OCI-LY1 (cell line): ENCODE data around the gene ANTKMT.

Experiments used
- H2AFZ ChIP-seq: fragments of 200-600 bp; sonication (generic), shearing (Covaris generic); 2 replicates; pipeline ENCODE4 v1.6.0; 2014; ENCODE audit warnings: antibody characterized with exemption, mild to moderate bottlenecking, low read length
- H3F3A ChIP-seq: fragments of 200-600 bp; sonication (generic), shearing (Covaris generic); 2 replicates; pipeline ENCODE4 v1.6.0; 2014; ENCODE audit warnings: mild to moderate bottlenecking, antibody characterized with exemption, low read length, moderate library complexity; ENCODE audit not compliant: insufficient read depth
- H3K27ac ChIP-seq: fragments of 200-600 bp; sonication (generic); 2 replicates; pipeline ENCODE4 v1.5.1; 2014; ENCODE audit warnings: low read length, mixed run types, mild to moderate bottlenecking, low read depth; ENCODE audit not compliant: poor library complexity, severe bottlenecking
- H3K27me3 ChIP-seq: fragments of 200-600 bp; sonication (generic); 2 replicates; pipeline ENCODE4 v1.6.0; 2014; ENCODE audit warnings: antibody characterized with exemption, mild to moderate bottlenecking, low read length, moderate library complexity; ENCODE audit not compliant: insufficient read depth
- H3K36me3 ChIP-seq: fragments of 200-600 bp; sonication (generic); 2 replicates; pipeline ENCODE4 v1.6.1; 2014; ENCODE audit warnings: mild to moderate bottlenecking, antibody characterized with exemption, low read length, moderate library complexity, mixed read lengths; ENCODE audit not compliant: insufficient read depth
- H3K4me1 ChIP-seq: fragments of 200-600 bp; sonication (generic); 2 replicates; pipeline ENCODE4 v1.5.1; 2014; ENCODE audit warnings: mild to moderate bottlenecking, low read length, moderate library complexity; ENCODE audit not compliant: insufficient read depth, severe bottlenecking
- H3K4me2 ChIP-seq: fragments of 200-600 bp; sonication (generic), shearing (Covaris generic); 2 replicates; pipeline ENCODE4 v1.6.1; 2014; ENCODE audit warnings: low read length
- H3K4me3 ChIP-seq: fragments of 200-600 bp; sonication (generic); 2 replicates; pipeline ENCODE4 v1.5.1; 2014; ENCODE audit warnings: low read length, low read depth, mild to moderate bottlenecking, mixed read lengths; ENCODE audit not compliant: poor library complexity, severe bottlenecking
- H3K79me2 ChIP-seq: fragments of 200-600 bp; shearing (Covaris generic); 2 replicates; pipeline ENCODE4 v1.6.1; 2016; ENCODE audit warnings: mixed run types, low read length, mixed read lengths; ENCODE audit not compliant: insufficient read depth
- H3K9ac ChIP-seq: fragments of 200-600 bp; sonication (generic), shearing (Covaris generic); 2 replicates; pipeline ENCODE4 v1.6.1; 2014; ENCODE audit warnings: mild to moderate bottlenecking, low read length, mixed read lengths
- H3K9me2 ChIP-seq: fragments of 200-600 bp; sonication (generic), shearing (Covaris generic); 2 replicates; pipeline ENCODE4 v1.6.1; 2014; ENCODE audit warnings: low read depth, mild to moderate bottlenecking, low read length, mixed read lengths
- H3K9me3 ChIP-seq: fragments of 200-600 bp; shearing (Covaris generic); 2 replicates; pipeline ENCODE4 v1.6.1; 2014; ENCODE audit warnings: low read length, mixed read lengths
- H4K20me1 ChIP-seq: fragments of 200-600 bp; sonication (generic), shearing (Covaris generic); 2 replicates; pipeline ENCODE4 v1.6.0; 2016; ENCODE audit warnings: mild to moderate bottlenecking, low read length; ENCODE audit not compliant: insufficient read depth
- CTCF ChIP-seq: fragments of 200-600 bp; sonication (generic), shearing (Covaris generic); IDR thresholded peaks from 2 replicates; pipeline ENCODE4 v1.5.1; 2017; ENCODE audit warnings: mild to moderate bottlenecking, antibody characterized with exemption, low read length, moderate library complexity, mixed read lengths
- EZH2 ChIP-seq: fragments of 200-600 bp; sonication (generic), shearing (Covaris generic); IDR thresholded peaks from 2 replicates; pipeline ENCODE4 v1.8.0; 2017; ENCODE audit warnings: borderline replicate concordance, mixed run types, mild to moderate bottlenecking, antibody characterized with exemption, low read length, moderate library complexity, mixed read lengths

ANTKMT gene

GRCh38 chr16:725463-726187 lies 4.7 kb downstream of the ANTKMT start:
- Histone ChIP-seq H3K9me2 (no peaks in the 10 kb centered on the region), H3K4me1 (peaks cover 38% of the 10 kb centered on the region), H3K9me3 (no peaks in the 10 kb centered on the region), H3K4me3 (no peak overlapping the region), H3K79me2 (no peaks in the 10 kb centered on the region), H3K27ac (no peak overlapping the region), H3K9ac (no peak overlapping the region; the same call in 1 of the 2 replicates), H3K36me3 (peaks cover 16% of the 10 kb centered on the region), H3F3A (peaks cover 4% of the 10 kb centered on the region; the same call in 1 of the 2 replicates), H4K20me1 (no peaks in the 10 kb centered on the region), H3K27me3 (no peaks in the 10 kb centered on the region), H3K4me2 (peak overlapping the region; percentile 61; the same call in 1 of the 2 replicates), H2AFZ (no peak overlapping the region)
- TF ChIP-seq EZH2 (no peak), CTCF (no peak)

GRCh38 chr16:726188-726437 lies 5.2 kb downstream of the ANTKMT start:
- no peak for TF ChIP-seq CTCF
- TF ChIP-seq EZH2 = no peak
- no peaks in the 10 kb centered on the region for H3K27me3 ChIP-seq
- H3F3A ChIP-seq = peaks cover 4% of the 10 kb centered on the region; the same call in 1 of the 2 replicates
- H3K79me2 ChIP-seq = no peaks in the 10 kb centered on the region
- peak overlapping the region; percentile 53 for H3K4me3 ChIP-seq
- H3K9me3 ChIP-seq = no peaks in the 10 kb centered on the region
- peak overlapping the region; percentile 61 for H3K4me2 ChIP-seq
- H3K4me1 ChIP-seq = peaks cover 38% of the 10 kb centered on the region
- H4K20me1 ChIP-seq = no peaks in the 10 kb centered on the region
- no peak overlapping the region; the same call in 1 of the 2 replicates for H3K9ac ChIP-seq
- no peaks in the 10 kb centered on the region for H3K9me2 ChIP-seq
- no peak overlapping the region for H3K27ac ChIP-seq
- H3K36me3 ChIP-seq = peaks cover 20% of the 10 kb centered on the region
- no peak overlapping the region for H2AFZ ChIP-seq

- Histone ChIP-seq H3K4me1 (peaks cover 34% of the 10 kb centered on the region), H3K36me3 (peaks cover 25% of the 10 kb centered on the region), H3K79me2 (no peaks in the 10 kb centered on the region), H3K9me3 (no peaks in the 10 kb centered on the region), H3F3A (peaks cover 4% of the 10 kb centered on the region; the same call in 1 of the 2 replicates), H3K9me2 (no peaks in the 10 kb centered on the region), H2AFZ (no peak within 1 kb of the TSS), H4K20me1 (no peaks in the 10 kb centered on the region), H3K27me3 (no peaks in the 10 kb centered on the region), H3K9ac (peak within 1 kb of the TSS; percentile 92), H3K4me2 (peak within 1 kb of the TSS; percentile 95), H3K4me3 (peak within 1 kb of the TSS; percentile 93), H3K27ac (peak within 1 kb of the TSS; percentile 33)
- TF ChIP-seq EZH2 (no peak), CTCF (no peak)
Measured at GRCh38 chr16:726438-727290, 5.7 kb downstream of the ANTKMT start, which contains the start of the genes CCDC78 and HAGHL. CCDC78 (minus strand) TSS chr16:726443; CDS start chr16:726367, 76 bp downstream. HAGHL (plus strand) TSS chr16:727106; CDS start chr16:727510, 404 bp downstream.
